ENCODE results near the gene CRNKL1. TPM values are rescaled to one million over a fixed set of nuclear protein-coding genes. Genes with fewer than 3 reads are reported as not detected.

The CRNKL1 gene
- total RNA-seq, 1 experiment from 2014 or later = 20.4 TPM

- H3K4me1 ChIP-seq (ENCODE audit: control insufficient read depth in 1 of 2, insufficient read depth in 2 of 2, low read length in 2 of 2) = no peaks in the 10 kb centered on the region
- H3K36me3 ChIP-seq (ENCODE audit: control insufficient read depth in 1 of 2, insufficient read depth in 2 of 2, low read length in 2 of 2) = no peaks in the 10 kb centered on the region
- H3K4me3 ChIP-seq (replicated peaks in 1 of 2; ENCODE audit: low read depth in 1 of 2, low read length in 2 of 2) = no peak overlapping the region
- no peak overlapping the region for H3K27ac ChIP-seq (ENCODE audit: low read depth, low read length)
- H4K20me1 ChIP-seq (ENCODE audit: insufficient read depth) = no peaks in the 10 kb centered on the region
- no peak overlapping the region for H3K4me2 ChIP-seq (ENCODE audit: low read length)
- TF ChIP-seq MAX (IDR thresholded peaks at IDR 0.05) = no peak
- no peak for TF ChIP-seq CBX3 (IDR thresholded peaks at IDR 0.05; ENCODE audit: low read depth)
- no peak for TF ChIP-seq FOSL1 (IDR thresholded peaks at IDR 0.05; ENCODE audit: low read depth)
- TF ChIP-seq EZH2phosphoT487 (IDR thresholded peaks at IDR 0.05; ENCODE audit: borderline replicate concordance) = no peak
- no peaks in the 10 kb centered on the region for H3K9me3 ChIP-seq (ENCODE audit: control insufficient read depth in 1 of 2, insufficient read depth in 1 of 2, low read depth in 1 of 2, low read length in 2 of 2)
- ATAC-seq (no peak), DNase-seq (ENCODE audit: low read depth, low spot score) (no peak)
- RAD21 ChIA-PET (ENCODE audit: low non-redundant PET in 1 of 2, low total read pairs in 2 of 2, uncharacterized antibody in 2 of 2, unreplicated experiment in 2 of 2) = no interaction called here
- no peak overlapping the region for H3K9ac ChIP-seq (ENCODE audit: low read length)
- H3K9me2 ChIP-seq (ENCODE audit: insufficient read depth) = no peaks in the 10 kb centered on the region
- CTCF ChIA-PET = interaction anchor here (1.3 to 1.9 kb wide), 2 partner anchors 153 to 509 kb away, joined by 3 to 12 read pairs; no protein-coding TSS in a partner anchor
- intact Hi-C loops (cut with micrococcal nuclease) = loop anchor here (2.0 kb wide), 1 partner anchor 508 kb away; no protein-coding TSS in a partner anchor
- no peak overlapping the region for H2AFZ ChIP-seq (ENCODE audit: low read depth, low read length, poor library complexity, severe bottlenecking)
- POLR2A ChIA-PET = no interaction called here
- peaks cover 11% of the 10 kb centered on the region for H3K27me3 ChIP-seq (ENCODE audit: insufficient read depth, low read length)
- BruUV-seq (replicated peaks) = no TSS peak
- no peaks in the 10 kb centered on the region for H3K79me2 ChIP-seq (ENCODE audit: insufficient read depth, low read length)
Observed at GRCh38 chr20:20085071-20085470, 32.8 kb upstream of the CRNKL1 start.

GRCh38 chr20:20084296-20084752 lies 32.1 kb upstream of the CRNKL1 start:
- no peak for DNase-seq (ENCODE audit: low read depth, low spot score)
- no peaks in the 10 kb centered on the region for H4K20me1 ChIP-seq (ENCODE audit: insufficient read depth)
- no peak overlapping the region for H3K9ac ChIP-seq (ENCODE audit: low read length)
- intact Hi-C loops (cut with micrococcal nuclease) = loop anchor here (1.0 to 5.0 kb wide), 3 partner anchors 484 to 743 kb away; no protein-coding TSS in a partner anchor
- TF ChIP-seq SRF (IDR thresholded peaks at IDR 0.05; ENCODE audit: low read depth) (no peak), EGR1 (IDR thresholded peaks at IDR 0.05; ENCODE audit: low read depth) (no peak), ATF3 (IDR thresholded peaks at IDR 0.05) (no peak), ZBTB33 (IDR thresholded peaks at IDR 0.05; ENCODE audit: extremely low read depth, insufficient replicate concordance, low read length) (no peak), EZH2phosphoT487 (IDR thresholded peaks at IDR 0.05; ENCODE audit: borderline replicate concordance) (no peak)
- H3K27ac ChIP-seq (ENCODE audit: low read depth, low read length) = no peak overlapping the region
- CTCF ChIA-PET = interaction anchor here (1.7 to 1.9 kb wide), 2 partner anchors 153 to 510 kb away, joined by 6 to 12 read pairs; no protein-coding TSS in a partner anchor
- H2AFZ ChIP-seq (ENCODE audit: low read depth, low read length, poor library complexity, severe bottlenecking) = no peak overlapping the region
- ATAC-seq = no peak
- no peaks in the 10 kb centered on the region for H3K4me1 ChIP-seq (ENCODE audit: control insufficient read depth in 1 of 2, insufficient read depth in 2 of 2, low read length in 2 of 2)
- H3K27me3 ChIP-seq (ENCODE audit: insufficient read depth, low read length) = peaks cover 11% of the 10 kb centered on the region; the same call in 1 of the 2 replicates
- no peaks in the 10 kb centered on the region for H3K9me3 ChIP-seq (ENCODE audit: control insufficient read depth in 1 of 2, insufficient read depth in 1 of 2, low read depth in 1 of 2, low read length in 2 of 2)
- H3K9me2 ChIP-seq (ENCODE audit: insufficient read depth) = no peaks in the 10 kb centered on the region
- no TSS peak for BruUV-seq (replicated peaks)
- peak overlapping the region; percentile 34 for H3K4me2 ChIP-seq (ENCODE audit: low read length)
- RAD21 ChIA-PET (ENCODE audit: low non-redundant PET in 1 of 2, low total read pairs in 2 of 2, uncharacterized antibody in 2 of 2, unreplicated experiment in 2 of 2) = no interaction called here
- no peaks in the 10 kb centered on the region for H3K79me2 ChIP-seq (ENCODE audit: insufficient read depth, low read length)
- no peak overlapping the region for H3K4me3 ChIP-seq (replicated peaks in 1 of 2; ENCODE audit: low read depth in 1 of 2, low read length in 2 of 2)
- POLR2A ChIA-PET = no interaction called here
- no peaks in the 10 kb centered on the region for H3K36me3 ChIP-seq (ENCODE audit: control insufficient read depth in 1 of 2, insufficient read depth in 2 of 2, low read length in 2 of 2)
